OCI-M2 (cell line): ENCODE data around the gene ADSS2.
"Not testable (repeated sequence)": the region's sequence is repeated elsewhere in the genome, so short reads cannot be mapped to it uniquely, and the experiment has no call there.

ENCODE experiments used
- DNase-seq: peaks from one replicate; lab custom pipeline; 2025; ENCODE audit not compliant: unreplicated experiment; lab: John Stamatoyannopoulos, UW

Gene ADSS2

DNA sequence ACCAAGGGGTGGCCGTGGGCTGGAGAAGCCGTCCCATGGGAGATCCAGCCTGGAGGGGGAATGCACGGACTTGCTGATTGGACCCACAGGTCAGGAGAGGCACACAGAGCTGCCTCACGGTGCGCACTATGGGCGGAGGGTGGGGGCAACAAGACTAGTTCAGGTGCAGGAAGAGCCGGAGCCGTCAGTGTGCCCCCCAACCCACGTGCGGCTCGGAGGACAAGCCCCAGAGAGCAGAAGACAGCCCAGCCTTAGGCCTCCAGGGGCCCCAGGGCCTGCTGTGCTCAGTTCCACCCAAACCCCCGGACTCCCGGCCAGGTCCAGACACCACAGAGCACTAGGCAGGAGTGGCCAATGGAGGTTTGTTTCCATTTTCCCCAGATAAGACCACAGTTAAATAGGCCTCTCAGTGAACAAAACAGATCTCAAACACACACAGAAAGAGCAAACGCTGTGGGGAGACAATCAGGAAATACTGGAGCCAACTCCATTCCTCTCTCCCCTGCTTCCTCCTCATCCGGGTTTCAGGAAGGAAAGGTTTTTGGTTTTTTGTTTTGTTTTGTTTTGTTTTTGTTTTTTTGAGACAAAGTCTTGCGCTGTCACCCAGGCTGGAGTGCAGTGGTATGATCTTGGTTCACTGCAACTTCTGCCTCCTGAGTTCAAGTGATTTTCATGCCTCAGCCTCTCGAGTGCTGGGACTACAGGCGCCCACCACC lies 84.2 kb downstream of the ADSS2 start:
- DNase-seq, result no peak

DNA sequence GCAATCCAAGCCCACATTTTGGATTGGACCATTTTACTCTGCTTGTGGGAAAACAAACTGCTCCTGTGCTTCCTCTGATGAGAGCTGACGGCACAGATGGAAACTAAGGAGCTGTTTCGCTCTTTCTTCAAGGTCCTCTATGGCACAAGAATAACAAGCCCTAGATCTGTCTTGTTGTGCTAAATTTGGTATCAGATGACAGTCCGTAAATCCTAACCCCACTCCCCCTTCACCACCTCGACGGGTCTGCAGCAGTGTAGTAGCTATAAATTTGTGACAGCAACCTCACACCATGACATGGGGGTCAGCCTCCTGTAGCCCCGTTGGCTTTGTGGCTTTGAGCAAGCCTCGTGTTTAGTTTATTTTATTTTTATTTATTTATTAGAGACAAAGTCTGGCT lies 85.9 kb downstream of the ADSS2 start:
- no peak for DNase-seq

DNA sequence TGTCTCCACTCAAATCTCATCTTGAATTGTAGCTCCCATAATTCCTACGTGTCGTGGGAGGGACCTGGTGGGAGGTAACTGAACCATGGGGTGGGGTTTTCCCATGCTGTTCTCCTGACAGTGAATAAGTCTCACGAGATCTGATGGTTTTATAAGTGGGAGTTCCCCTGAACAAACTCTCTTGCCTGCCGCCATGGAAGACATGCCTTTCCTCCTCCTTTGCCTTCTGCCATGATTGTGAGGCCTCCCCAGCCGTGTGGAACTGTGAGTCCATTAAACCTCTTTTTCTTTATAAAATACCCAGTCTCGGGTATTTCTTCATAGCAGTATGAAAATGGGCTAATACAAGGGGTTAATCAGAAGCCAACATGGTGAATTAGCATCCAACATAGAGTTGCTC lies 86.4 kb downstream of the ADSS2 start:
- not testable (repeated sequence) for DNase-seq

DNA sequence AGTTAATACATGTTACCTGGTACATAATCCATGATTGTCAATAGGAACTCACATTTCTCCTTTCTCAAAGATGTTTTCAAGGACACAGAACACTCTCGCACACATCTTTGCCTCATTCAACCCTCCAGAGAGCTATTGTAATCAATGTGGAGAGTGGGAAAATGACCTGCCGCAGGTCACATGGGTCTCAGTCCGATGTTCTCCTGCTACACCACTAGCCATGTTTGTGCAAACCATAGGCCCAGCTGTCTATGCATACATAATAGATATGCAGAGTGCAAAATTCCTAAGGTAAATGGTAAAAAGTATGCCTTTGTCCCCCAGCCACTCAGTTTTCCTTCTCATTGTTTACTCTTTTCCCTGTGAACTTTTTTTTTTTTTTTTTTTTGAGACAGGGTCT lies 89.2 kb downstream of the ADSS2 start:
- no peak for DNase-seq

DNA sequence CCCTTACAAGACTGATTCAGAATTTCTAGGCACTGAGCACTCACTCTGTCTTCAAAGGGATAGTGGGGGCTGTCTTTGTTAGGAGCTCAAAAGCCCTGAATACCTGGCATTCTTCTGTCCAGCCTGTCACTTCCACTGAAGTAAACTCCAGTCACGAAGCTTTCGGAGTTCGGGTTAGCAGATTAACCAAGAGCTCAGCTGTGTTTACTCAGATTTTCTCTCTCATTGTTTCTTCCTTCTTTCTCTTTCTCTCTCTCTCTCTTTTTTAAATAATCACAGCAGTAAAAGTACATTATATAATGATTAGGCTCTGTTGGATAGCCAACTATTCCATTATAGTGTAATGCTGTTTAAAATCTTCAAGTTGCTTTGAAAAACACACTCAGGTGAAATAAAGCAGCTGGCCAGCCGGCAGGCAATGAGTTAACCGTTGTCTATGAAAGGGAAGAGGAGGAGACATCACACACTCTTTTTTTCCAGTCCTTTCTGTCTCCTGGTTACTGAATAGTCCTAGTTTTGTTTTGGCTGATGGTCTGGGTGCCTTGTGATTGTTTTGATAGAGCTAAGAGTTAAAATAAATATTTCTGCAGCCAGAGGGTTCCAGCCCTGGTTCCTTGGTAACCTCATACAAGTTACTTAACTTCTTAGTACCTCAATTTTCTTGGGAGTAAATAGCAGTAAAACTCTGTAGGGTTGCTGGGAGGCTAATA lies 89.8 kb downstream of the ADSS2 start:
- DNase-seq, result no peak
